HG03135 (cell line): ENCODE results near the gene C12orf75.
"Not testable (repeated sequence)": the region's sequence is repeated elsewhere in the genome, so short reads cannot be mapped to it uniquely, and the experiment has no call there.

Source experiments
- ATAC-seq: cut with Tn5 transposase; IDR thresholded peaks from one replicate; pipeline ENCODE4 v1.9.1; 2021; ENCODE audit warnings: mild to moderate bottlenecking, moderate library complexity; ENCODE audit not compliant: unreplicated experiment

Gene C12orf75

GRCh38 chr12:105309384-105309783 lies 21.1 kb upstream of the C12orf75 start:
- not testable (repeated sequence) for ATAC-seq

GRCh38 chr12:105310476-105311085 lies 19.9 kb upstream of the C12orf75 start:
- not testable (repeated sequence) for ATAC-seq

GRCh38 chr12:105311936-105312335 lies 18.6 kb upstream of the C12orf75 start:
- not testable (repeated sequence) for ATAC-seq

GRCh38 chr12:105313755-105314154 lies 16.7 kb upstream of the C12orf75 start:
- not testable (repeated sequence) for ATAC-seq

GRCh38 chr12:105315130-105315529 lies 15.4 kb upstream of the C12orf75 start:
- no peak for ATAC-seq

- no peak for ATAC-seq
Measured at GRCh38 chr12:105315726-105316125, 14.8 kb upstream of the C12orf75 start.

- ATAC-seq, result no peak
Measured at GRCh38 chr12:105316931-105317852, 13.3 kb upstream of the C12orf75 start.

GRCh38 chr12:105317942-105318621 lies 12.4 kb upstream of the C12orf75 start:
- no peak for ATAC-seq

- no peak for ATAC-seq
Measured at GRCh38 chr12:105318651-105319483, 11.6 kb upstream of the C12orf75 start.

GRCh38 chr12:105319691-105320209 lies 10.7 kb upstream of the C12orf75 start:
- no peak for ATAC-seq

- ATAC-seq, result no peak
Measured at GRCh38 chr12:105321125-105321524, 9.4 kb upstream of the C12orf75 start.

- ATAC-seq, result no peak
Measured at GRCh38 chr12:105322070-105322469, 8.4 kb upstream of the C12orf75 start.

- ATAC-seq, result no peak
Measured at GRCh38 chr12:105324704-105325103, 5.8 kb upstream of the C12orf75 start.

- ATAC-seq, result no peak
Measured at GRCh38 chr12:105325117-105325516, 5.4 kb upstream of the C12orf75 start.

- ATAC-seq, result peak; percentile 3
Measured at GRCh38 chr12:105329926-105330282, 587 bp upstream of the C12orf75 start.

GRCh38 chr12:105330931-105331804 lies 677 bp downstream of the C12orf75 start:
- peak; percentile 17 for ATAC-seq

GRCh38 chr12:105331805-105332251 lies 1.3 kb downstream of the C12orf75 start:
- ATAC-seq, result no peak

GRCh38 chr12:105332286-105332685 lies 1.8 kb downstream of the C12orf75 start:
- ATAC-seq, result not testable (repeated sequence)

- no peak for ATAC-seq
Measured at GRCh38 chr12:105332925-105333324, 2.4 kb downstream of the C12orf75 start.
